GM12801 (cell line): Measurements from ENCODE around the gene KEL.

Experiments used
- TF ChIP-seq, protein P1 (sequence below): IDR thresholded peaks from one replicate; pipeline ENCODE4 v1.5.1; 2011; ENCODE audit warnings: control low read depth; ENCODE audit not compliant: insufficient read length; ENCODE audit errors: extremely low read depth

KEL gene

DNA sequence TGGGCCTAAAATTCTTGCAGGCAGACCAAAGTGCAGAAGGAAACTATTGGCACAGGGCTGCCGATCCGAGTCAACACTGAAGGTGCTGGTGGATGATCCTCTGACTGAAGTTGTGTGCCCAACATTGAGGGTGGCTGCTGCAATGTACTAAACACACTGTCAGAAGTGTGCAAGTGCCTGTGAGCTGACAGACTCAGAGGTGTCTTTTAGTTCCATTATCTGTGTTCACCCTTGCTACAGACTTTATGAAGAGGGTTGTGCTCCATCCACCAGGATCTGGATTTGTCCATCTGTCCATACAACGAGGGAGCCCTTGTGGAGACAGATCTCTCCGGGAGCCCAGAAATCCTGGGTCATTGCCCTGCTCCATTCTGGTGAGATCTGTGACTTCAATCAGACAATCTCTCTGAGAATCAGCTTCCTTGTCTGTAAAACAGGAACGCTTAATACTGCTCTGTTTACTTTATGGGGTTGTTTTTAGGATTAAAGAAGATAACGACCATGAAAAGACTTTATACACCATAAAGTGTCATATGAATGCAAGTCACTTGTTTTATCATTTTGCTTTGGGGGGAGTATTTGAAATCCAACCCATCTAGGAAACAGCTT lies 67.1 kb downstream of the KEL start:
- TF ChIP-seq, protein P1, sequence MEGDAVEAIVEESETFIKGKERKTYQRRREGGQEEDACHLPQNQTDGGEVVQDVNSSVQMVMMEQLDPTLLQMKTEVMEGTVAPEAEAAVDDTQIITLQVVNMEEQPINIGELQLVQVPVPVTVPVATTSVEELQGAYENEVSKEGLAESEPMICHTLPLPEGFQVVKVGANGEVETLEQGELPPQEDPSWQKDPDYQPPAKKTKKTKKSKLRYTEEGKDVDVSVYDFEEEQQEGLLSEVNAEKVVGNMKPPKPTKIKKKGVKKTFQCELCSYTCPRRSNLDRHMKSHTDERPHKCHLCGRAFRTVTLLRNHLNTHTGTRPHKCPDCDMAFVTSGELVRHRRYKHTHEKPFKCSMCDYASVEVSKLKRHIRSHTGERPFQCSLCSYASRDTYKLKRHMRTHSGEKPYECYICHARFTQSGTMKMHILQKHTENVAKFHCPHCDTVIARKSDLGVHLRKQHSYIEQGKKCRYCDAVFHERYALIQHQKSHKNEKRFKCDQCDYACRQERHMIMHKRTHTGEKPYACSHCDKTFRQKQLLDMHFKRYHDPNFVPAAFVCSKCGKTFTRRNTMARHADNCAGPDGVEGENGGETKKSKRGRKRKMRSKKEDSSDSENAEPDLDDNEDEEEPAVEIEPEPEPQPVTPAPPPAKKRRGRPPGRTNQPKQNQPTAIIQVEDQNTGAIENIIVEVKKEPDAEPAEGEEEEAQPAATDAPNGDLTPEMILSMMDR = no peak

DNA sequence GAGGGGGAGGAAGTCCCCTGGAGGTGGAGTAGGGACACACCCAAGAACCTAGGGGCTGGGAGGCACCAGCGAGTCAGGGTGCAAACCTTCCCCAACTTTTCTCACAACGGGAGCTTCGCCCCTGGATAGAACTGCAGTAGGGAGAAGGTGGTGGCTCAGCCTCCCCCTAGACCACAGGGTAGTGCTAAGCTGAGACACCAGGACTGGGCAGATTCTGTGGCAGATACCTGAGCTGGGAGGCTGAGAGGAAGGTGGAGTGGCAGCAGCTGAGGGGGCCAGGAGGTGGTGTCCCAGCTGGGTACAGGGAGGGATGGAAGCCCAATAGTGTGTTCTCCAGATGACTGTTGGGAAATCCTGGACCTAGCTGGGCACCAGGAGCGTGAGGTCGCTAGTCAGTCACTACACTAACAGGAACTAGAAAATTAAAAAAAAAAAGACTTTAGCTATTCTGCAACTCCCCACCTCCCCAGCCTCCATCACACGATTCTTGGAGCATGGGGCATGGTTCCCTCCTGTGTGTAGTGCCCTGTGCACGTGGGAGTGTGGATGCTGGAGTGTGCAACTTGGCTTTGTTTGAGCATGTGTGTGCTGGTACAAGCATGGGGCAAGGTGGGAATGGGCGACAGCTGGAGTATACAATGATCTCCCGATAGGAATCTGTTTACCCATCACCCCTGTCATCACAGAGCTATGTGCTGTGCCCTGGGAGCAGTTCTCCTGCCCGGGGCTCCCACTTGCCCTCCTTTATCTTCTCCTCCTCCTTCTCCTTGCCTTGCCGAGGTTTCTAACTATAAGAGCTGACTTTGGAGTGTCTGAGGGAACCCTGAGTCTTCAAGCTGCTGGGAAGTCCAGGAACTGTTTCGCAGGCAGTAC lies 67.8 kb downstream of the KEL start:
- TF ChIP-seq, protein P1 = no peak

DNA sequence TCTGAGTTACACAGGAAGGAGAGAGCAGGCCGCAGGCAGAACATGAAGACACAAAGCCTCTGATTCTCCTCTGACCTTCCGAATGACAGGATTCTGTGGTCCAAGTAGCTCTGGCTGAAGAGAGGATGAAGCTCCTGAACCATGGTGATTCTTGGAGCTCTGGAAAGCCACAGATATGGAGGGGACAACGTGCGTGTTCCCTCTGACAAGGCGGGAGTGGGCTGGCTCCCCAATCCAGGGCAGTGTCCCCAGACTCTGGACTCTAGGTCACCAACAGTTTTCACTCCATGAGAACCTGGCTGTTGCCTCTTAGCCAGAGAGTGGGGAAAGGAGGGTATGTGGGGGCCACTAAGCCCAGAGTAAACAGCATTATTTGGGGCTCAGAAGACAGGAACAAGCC lies 69.2 kb downstream of the KEL start:
- TF ChIP-seq, protein P1 = no peak

DNA sequence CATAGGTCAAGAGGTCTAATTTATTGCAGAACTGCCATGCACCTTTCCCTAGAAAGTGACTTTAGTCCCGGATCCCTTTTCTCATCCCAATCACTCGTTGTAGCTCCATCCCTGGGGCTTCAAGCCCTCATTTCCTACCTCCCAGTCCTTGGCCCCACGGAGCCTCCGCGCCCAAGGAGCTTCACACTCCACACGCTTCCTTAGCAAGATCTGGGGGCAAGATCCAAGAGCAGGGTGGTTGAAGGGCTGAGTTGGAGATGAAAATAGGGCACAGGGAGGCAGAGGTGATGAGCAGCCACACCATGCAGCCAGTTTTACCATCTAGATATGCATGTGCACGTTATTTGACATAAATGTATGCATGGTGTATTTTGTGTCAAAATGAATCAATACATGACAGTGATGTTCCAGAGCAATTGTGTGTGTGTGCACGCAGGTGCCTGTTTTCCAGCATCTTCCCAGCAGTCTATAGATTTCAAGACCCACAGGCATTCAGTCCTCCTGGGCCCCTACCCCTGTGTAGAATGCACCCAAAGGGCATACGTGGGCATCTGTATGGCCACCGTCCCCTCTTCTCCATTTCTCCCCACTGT lies 70.6 kb downstream of the KEL start:
- TF ChIP-seq, protein P1 = no peak
